ENCODE data around the gene BCAR3.

BCAR3 gene

DNA sequence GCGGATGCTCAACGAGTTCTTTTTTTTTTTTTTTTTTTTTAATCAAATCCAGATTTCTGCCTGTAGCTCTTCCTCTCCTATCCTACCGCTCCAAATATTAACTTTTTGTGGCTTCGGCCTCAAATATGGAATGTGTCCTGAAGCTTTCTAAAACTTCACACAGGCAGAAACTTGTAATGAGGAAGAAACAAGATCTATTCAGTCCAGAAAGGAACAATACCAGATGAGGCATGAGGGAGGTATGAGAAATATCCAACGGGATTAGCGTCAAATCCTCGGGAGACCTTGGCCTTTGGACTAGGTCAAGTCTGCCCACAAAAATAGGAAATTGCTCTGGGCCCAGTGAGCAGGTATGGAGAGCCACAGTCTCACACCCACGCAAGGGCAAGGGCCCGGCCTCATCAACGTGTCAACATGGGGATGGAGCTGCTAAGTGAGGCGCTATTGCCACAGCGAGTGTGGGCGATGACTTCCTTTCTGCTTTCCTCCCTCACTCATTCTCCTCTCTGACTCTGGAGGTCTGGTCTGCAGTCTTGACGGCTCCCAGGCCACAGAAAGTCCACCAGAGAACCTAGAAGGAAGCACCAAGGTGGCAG, 66.6 kb downstream of the BCAR3 start:
- Histone ChIP-seq H3K4me3 (ENCODE audit: extremely low read depth, insufficient read depth, low read length, poor library complexity, severe bottlenecking) (no peak overlapping the region), H3K27ac (ENCODE audit: low read depth, low read length, severe bottlenecking) (peak overlapping the region; percentile 97), H3K4me1 (ENCODE audit: control insufficient read depth, insufficient read depth, low read length, poor library complexity, severe bottlenecking) (peaks cover 74% of the 10 kb centered on the region)

DNA sequence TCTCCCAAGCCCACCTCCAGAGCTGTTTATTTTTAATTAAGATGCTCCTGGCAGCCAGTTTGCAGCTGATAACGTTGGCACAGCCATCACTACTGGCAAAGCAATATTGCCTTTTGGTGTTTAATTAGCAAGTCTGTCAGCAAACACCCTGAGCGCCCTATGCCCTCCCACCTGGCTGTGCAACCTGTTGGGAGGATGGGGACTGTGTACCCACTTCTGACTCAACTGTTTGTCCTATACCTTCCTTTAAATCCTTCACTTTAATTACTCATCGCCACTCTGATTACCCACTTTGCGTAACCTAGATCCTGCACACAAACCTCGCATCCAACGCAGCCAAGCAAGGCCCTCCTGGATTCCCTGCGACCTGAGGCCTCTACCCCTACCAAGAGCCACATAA, 67.1 kb downstream of the BCAR3 start:
- Histone ChIP-seq H3K9me3 (ENCODE audit: control insufficient read depth, low read length) (no peaks in the 10 kb centered on the region), H3K4me1 (ENCODE audit: control insufficient read depth, insufficient read depth, low read length, poor library complexity, severe bottlenecking) (peaks cover 72% of the 10 kb centered on the region), H3K36me3 (ENCODE audit: control insufficient read depth, insufficient read depth, low read length) (peaks cover 33% of the 10 kb centered on the region), H3K4me3 (ENCODE audit: extremely low read depth, insufficient read depth, low read length, poor library complexity, severe bottlenecking) (no peak overlapping the region), H3K27ac (ENCODE audit: low read depth, low read length, severe bottlenecking) (peak overlapping the region; percentile 77)
- 93 to 96% methylated on average over 5 to 7 of the region's 7 CpGs for WGBS, 2 experiments (ENCODE audit: insufficient coverage in 2 of 2)

More for the DNA sequence above, 66.6 kb downstream of the BCAR3 start:
- 55 to 73% methylated on average over 5 to 12 of the region's 14 CpGs for WGBS, 2 experiments (ENCODE audit: insufficient coverage in 2 of 2)
- peaks cover 39% of the 10 kb centered on the region for H3K36me3 ChIP-seq (ENCODE audit: control insufficient read depth, insufficient read depth, low read length)
- no peaks in the 10 kb centered on the region for H3K9me3 ChIP-seq (ENCODE audit: control insufficient read depth, low read length)

DNA sequence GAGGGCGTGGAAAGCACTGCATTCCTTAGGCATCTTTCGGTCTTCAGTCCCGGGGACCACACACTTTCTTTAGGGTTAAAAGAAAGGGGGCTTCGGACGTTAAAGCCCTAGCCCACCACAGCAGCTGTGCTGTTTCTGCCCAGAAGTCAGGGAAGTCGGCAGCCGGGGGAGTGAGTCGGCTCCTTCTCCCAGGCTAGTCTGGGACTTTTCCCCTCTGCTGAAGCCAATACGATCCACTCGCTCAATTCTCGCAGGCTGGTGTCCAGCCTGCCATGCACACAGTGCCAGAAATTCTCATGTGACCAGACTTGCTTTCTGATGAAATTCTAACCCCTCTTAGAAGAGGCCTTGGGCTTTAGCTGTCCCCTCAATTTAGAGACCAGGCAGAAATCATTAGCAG, 67.7 kb downstream of the BCAR3 start:
- Histone ChIP-seq H3K4me3 (ENCODE audit: extremely low read depth, insufficient read depth, low read length, poor library complexity, severe bottlenecking) (no peak overlapping the region), H3K4me1 (ENCODE audit: control insufficient read depth, insufficient read depth, low read length, poor library complexity, severe bottlenecking) (peaks cover 73% of the 10 kb centered on the region), H3K27ac (ENCODE audit: low read depth, low read length, severe bottlenecking) (peak overlapping the region; percentile 77), H3K9me3 (ENCODE audit: control insufficient read depth, low read length) (no peaks in the 10 kb centered on the region), H3K36me3 (ENCODE audit: control insufficient read depth, insufficient read depth, low read length) (peaks cover 31% of the 10 kb centered on the region)
- WGBS, 2 experiments (ENCODE audit: insufficient coverage in 2 of 2): 72 to 78% methylated on average over 10 to 11 of the region's 11 CpGs

DNA sequence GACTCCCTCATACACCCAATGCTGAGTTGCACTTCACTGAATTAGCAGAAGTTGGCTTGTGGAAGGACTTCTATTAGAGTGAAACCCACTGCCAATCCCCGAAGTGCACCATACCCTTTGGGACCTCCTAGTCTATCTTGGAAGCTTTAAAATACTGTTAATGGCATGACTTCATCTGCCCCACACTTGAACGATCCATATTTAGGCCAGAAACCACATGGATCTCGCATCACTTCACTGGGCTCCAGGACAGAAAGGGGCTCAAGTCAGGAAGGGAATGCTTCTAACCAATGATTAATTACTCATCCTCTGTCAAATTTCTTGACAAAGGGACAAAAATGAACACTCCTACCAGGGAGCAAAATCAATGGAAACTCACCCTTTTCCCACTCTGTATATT, 69.1 kb downstream of the BCAR3 start:
- H3K27ac ChIP-seq (ENCODE audit: low read depth, low read length, severe bottlenecking): no peak overlapping the region
- H3K9me3 ChIP-seq (ENCODE audit: control insufficient read depth, low read length): no peaks in the 10 kb centered on the region
- no peak overlapping the region for H3K4me3 ChIP-seq (ENCODE audit: extremely low read depth, insufficient read depth, low read length, poor library complexity, severe bottlenecking)
- H3K4me1 ChIP-seq (ENCODE audit: control insufficient read depth, insufficient read depth, low read length, poor library complexity, severe bottlenecking): peaks cover 74% of the 10 kb centered on the region
- WGBS, 2 experiments (ENCODE audit: insufficient coverage in 2 of 2): 95% methylated on average over 2 to 3 of the region's 3 CpGs
- H3K36me3 ChIP-seq (ENCODE audit: control insufficient read depth, insufficient read depth, low read length): peaks cover 31% of the 10 kb centered on the region

DNA sequence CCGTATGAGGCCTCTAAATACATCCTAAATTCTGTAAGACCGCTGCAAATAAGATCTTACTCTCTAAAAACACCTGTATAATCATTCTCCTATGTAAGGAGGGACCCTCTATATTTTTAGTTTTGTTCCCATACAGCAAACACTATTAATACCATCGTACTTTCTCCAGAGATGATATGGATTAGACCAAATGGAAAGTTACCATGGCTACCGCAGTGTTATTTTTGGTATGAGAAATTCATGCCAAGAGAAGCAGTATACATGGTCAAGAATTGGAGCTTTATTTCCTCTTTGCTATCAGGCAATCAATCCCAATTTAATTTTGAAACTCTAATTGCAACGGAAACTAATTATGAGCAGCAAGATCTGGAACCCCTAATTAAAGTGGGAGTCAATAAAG, 70.0 kb downstream of the BCAR3 start:
- Histone ChIP-seq H3K27ac (ENCODE audit: low read depth, low read length, severe bottlenecking) (no peak overlapping the region), H3K4me1 (ENCODE audit: control insufficient read depth, insufficient read depth, low read length, poor library complexity, severe bottlenecking) (peaks cover 72% of the 10 kb centered on the region), H3K36me3 (ENCODE audit: control insufficient read depth, insufficient read depth, low read length) (peaks cover 31% of the 10 kb centered on the region), H3K4me3 (ENCODE audit: extremely low read depth, insufficient read depth, low read length, poor library complexity, severe bottlenecking) (no peak overlapping the region), H3K9me3 (ENCODE audit: control insufficient read depth, low read length) (no peaks in the 10 kb centered on the region)
- WGBS, 2 experiments (ENCODE audit: insufficient coverage in 2 of 2): 89% methylated on average over 2 to 3 of the region's 5 CpGs

DNA sequence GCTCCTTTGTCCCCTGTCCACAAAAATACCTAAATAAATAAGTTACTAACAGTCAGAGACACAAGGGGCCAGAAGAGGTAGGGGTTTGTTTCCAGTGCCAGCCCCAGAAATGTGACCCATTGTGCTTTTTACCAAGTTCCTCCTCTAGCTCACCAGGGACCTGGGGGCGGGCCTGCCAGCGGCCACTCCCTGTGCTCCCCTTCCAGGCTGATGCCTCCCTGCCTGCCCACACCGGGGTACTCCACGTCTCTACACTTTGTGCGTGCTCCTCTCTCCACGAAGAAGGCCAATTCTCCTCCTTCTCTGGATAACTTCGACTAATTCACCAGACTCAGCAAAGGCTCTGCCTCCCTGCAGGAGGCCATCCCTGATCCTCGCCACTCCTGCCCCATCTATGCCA, 72.1 kb downstream of the BCAR3 start:
- H3K9me3 ChIP-seq (ENCODE audit: control insufficient read depth, low read length): no peaks in the 10 kb centered on the region
- H3K4me3 ChIP-seq (ENCODE audit: extremely low read depth, insufficient read depth, low read length, poor library complexity, severe bottlenecking): no peak overlapping the region
- WGBS, 2 experiments (ENCODE audit: insufficient coverage in 2 of 2): 91 to 96% methylated on average over 8 of the region's 8 CpGs
- H3K36me3 ChIP-seq (ENCODE audit: control insufficient read depth, insufficient read depth, low read length): peaks cover 36% of the 10 kb centered on the region
- peaks cover 68% of the 10 kb centered on the region for H3K4me1 ChIP-seq (ENCODE audit: control insufficient read depth, insufficient read depth, low read length, poor library complexity, severe bottlenecking)
- peak overlapping the region; percentile 77 for H3K27ac ChIP-seq (ENCODE audit: low read depth, low read length, severe bottlenecking)

DNA sequence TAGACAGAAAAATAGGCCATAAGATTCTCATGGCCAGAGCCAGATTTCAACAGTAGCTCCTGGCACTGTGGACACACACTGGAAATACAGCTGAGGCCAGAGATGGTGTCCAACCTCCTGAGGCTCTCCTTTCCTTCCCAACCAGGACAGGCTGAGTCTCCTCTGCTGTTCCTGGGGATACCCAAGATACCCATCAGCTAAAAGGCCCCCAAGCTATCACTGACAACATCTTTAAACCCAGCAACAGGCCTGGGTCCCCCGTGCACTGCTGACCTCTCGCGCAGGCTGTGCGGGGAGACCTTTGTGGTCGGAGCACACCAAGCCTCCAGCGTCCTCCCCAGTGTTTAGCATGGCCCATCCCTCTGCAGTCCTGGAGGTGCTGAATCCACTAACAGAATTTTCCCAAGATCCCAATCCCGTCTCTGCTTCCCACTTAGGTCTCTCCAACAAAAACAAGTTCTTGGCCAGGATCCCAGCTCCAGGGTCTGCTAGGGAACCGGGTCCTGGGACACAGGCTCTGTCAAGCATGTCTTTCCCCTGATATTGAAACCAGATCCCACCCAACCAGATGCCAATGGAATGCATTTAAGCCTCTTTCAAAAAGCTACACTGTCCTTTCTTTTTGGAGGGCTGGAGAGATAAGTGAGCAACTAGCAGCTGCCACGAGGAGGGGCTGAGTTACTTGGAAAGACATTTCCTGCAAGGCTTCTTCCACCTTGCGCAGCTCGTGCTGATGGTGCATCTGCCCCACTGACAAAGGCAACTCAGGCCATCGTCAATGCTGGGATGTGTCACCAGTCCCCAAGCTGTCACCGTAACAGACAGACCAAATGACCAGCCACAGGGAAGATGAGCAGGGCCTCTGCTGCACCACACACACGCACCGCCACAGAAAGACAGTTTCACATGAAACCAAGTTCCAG, 73.2 kb downstream of the BCAR3 start:
- Histone ChIP-seq H3K27ac (ENCODE audit: low read depth, low read length, severe bottlenecking) (peak overlapping the region; percentile 77), H3K36me3 (ENCODE audit: control insufficient read depth, insufficient read depth, low read length) (peaks cover 41% of the 10 kb centered on the region), H3K4me3 (ENCODE audit: extremely low read depth, insufficient read depth, low read length, poor library complexity, severe bottlenecking) (no peak overlapping the region), H3K9me3 (ENCODE audit: control insufficient read depth, low read length) (no peaks in the 10 kb centered on the region), H3K4me1 (ENCODE audit: control insufficient read depth, insufficient read depth, low read length, poor library complexity, severe bottlenecking) (peaks cover 60% of the 10 kb centered on the region)
- WGBS, 2 experiments (ENCODE audit: insufficient coverage in 2 of 2): 86 to 89% methylated on average over 15 of the region's 15 CpGs

DNA sequence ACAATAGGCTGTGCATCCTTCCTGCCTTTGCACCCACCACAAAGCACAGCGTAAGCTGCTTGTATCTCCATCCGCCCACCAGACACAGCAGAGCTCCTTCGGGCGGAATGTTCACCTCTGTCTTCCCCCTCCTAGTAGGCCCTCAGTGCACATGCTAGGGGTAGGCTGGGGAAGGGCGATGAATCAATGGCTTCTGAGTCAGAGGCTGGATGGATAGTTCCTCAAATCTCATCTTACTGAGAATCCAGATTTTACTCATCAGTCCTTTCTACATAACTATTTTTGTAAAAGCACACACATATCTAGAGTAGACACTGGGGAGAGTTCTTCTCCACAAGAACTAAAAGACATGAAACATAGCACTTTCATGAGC, 73.8 kb downstream of the BCAR3 start:
- Histone ChIP-seq H3K4me1 (ENCODE audit: control insufficient read depth, insufficient read depth, low read length, poor library complexity, severe bottlenecking) (peaks cover 56% of the 10 kb centered on the region), H3K9me3 (ENCODE audit: control insufficient read depth, low read length) (no peaks in the 10 kb centered on the region), H3K27ac (ENCODE audit: low read depth, low read length, severe bottlenecking) (peak overlapping the region; percentile 77), H3K4me3 (ENCODE audit: extremely low read depth, insufficient read depth, low read length, poor library complexity, severe bottlenecking) (no peak overlapping the region), H3K36me3 (ENCODE audit: control insufficient read depth, insufficient read depth, low read length) (peaks cover 41% of the 10 kb centered on the region)
- 90% methylated on average over 2 of the region's 5 CpGs; no CpG with 5 or more reads in 1 of the 2 experiments for WGBS, 2 experiments (ENCODE audit: insufficient coverage in 2 of 2)

DNA sequence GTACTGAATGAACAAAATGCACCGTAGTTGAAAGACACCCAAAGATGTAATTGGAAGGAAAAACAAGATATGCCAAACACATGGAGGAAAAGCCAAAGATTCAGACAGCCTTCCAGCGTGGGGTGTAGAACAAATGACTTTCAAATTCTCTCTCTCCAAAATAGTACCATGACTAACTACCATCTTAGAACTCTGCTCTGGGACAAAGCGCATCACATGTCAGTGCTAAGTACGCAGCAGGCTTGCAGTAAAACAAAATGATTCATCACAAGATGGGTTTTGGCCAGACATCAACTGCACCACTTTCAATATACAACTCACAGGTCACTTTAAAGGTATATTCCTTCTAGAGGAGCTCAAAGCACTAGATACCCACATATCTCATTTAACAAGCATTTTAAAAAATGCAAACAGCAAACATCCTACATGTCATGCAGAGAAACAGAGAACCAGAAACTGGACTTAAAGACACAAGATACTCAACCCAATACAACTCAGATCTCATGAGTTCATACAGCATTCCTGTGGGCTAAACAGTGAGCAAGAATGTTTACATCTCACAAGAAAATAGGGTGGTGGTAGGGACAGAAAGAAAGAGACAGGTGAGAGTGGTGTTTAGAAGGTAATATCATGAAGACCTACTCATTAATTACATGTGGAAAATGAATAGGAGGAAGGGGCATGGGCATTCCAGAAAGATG, 75.7 kb downstream of the BCAR3 start:
- WGBS, 2 experiments (ENCODE audit: insufficient coverage in 2 of 2): 94 to 96% methylated on average over 4 of the region's 4 CpGs
- peaks cover 51% of the 10 kb centered on the region for H3K4me1 ChIP-seq (ENCODE audit: control insufficient read depth, insufficient read depth, low read length, poor library complexity, severe bottlenecking)
- no peak overlapping the region for H3K4me3 ChIP-seq (ENCODE audit: extremely low read depth, insufficient read depth, low read length, poor library complexity, severe bottlenecking)
- H3K27ac ChIP-seq (ENCODE audit: low read depth, low read length, severe bottlenecking): no peak overlapping the region
- H3K36me3 ChIP-seq (ENCODE audit: control insufficient read depth, insufficient read depth, low read length): peaks cover 36% of the 10 kb centered on the region
- H3K9me3 ChIP-seq (ENCODE audit: control insufficient read depth, low read length): no peaks in the 10 kb centered on the region

DNA sequence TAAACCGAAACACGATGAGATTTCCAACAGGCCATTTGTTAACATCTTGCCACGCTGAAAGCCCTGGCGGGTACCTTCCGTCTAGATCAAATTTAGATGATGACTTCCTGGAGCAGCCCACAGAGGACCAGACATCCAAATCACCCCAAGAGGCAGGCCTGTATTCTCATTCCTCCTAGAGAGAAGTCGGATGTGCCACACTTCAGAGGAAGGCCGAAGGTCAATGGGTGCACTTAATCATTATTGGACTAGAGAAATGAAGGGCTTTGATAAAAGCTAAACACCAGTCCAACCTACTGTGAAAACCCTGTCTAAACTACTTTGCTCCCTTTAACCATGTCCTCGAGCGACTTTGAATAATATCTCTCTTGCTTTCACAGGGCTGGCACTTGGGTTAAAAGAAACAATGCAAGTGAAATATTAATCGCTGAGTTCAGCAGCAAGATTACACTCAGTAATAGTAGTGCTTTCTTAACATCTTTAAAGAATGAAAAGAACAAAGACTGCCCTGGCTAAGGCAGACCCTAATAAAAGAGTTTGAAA, 76.5 kb downstream of the BCAR3 start:
- H3K4me3 ChIP-seq (ENCODE audit: extremely low read depth, insufficient read depth, low read length, poor library complexity, severe bottlenecking): no peak overlapping the region
- no peaks in the 10 kb centered on the region for H3K9me3 ChIP-seq (ENCODE audit: control insufficient read depth, low read length)
- H3K27ac ChIP-seq (ENCODE audit: low read depth, low read length, severe bottlenecking): no peak overlapping the region
- peaks cover 42% of the 10 kb centered on the region for H3K36me3 ChIP-seq (ENCODE audit: control insufficient read depth, insufficient read depth, low read length)
- H3K4me1 ChIP-seq (ENCODE audit: control insufficient read depth, insufficient read depth, low read length, poor library complexity, severe bottlenecking): peaks cover 60% of the 10 kb centered on the region
- 93 to 99% methylated on average over 5 to 9 of the region's 10 CpGs for WGBS, 2 experiments (ENCODE audit: insufficient coverage in 2 of 2)

Data from mesodermal cell (in vitro differentiated cells).